Lower leg skin (tissue), 3 donors: ENCODE measurements around the gene NFAT5.

Experiments used
- POLR2A ChIP-seq, 2 donors: fragments of 450-650 bp; IDR thresholded peaks; one replicate each; pipeline ENCODE4 v1.6.1; 2016 to 2017; ENCODE audit warnings: antibody characterized with exemption in 2 of 2, mild to moderate bottlenecking in 1 of 2, moderate library complexity in 1 of 2
- TF ChIP-seq, protein P1 (sequence below), 3 donors: fragments of 450-650 bp; IDR thresholded peaks; one replicate each; pipeline ENCODE4 v1.5.1; 2016; ENCODE audit warnings: antibody characterized with exemption in 3 of 3, mild to moderate bottlenecking in 3 of 3, moderate library complexity in 2 of 3

GRCh38 chr16:69706975-69707340 lies 141.2 kb downstream of the NFAT5 start:
- no peak for TF ChIP-seq POLR2A (IDR thresholded peaks at IDR 0.05)
- TF ChIP-seq, protein P1, sequence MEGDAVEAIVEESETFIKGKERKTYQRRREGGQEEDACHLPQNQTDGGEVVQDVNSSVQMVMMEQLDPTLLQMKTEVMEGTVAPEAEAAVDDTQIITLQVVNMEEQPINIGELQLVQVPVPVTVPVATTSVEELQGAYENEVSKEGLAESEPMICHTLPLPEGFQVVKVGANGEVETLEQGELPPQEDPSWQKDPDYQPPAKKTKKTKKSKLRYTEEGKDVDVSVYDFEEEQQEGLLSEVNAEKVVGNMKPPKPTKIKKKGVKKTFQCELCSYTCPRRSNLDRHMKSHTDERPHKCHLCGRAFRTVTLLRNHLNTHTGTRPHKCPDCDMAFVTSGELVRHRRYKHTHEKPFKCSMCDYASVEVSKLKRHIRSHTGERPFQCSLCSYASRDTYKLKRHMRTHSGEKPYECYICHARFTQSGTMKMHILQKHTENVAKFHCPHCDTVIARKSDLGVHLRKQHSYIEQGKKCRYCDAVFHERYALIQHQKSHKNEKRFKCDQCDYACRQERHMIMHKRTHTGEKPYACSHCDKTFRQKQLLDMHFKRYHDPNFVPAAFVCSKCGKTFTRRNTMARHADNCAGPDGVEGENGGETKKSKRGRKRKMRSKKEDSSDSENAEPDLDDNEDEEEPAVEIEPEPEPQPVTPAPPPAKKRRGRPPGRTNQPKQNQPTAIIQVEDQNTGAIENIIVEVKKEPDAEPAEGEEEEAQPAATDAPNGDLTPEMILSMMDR (IDR thresholded peaks at IDR 0.05) = no peak
